ENCODE data around the gene S100Z. TPM values are rescaled to one million over a fixed set of nuclear protein-coding genes. Genes with fewer than 3 reads are reported as not detected.

S100Z gene
- polyA plus RNA-seq, 2 of the 4 experiments (the other 2 are of a cell fraction) = not detected

DNA sequence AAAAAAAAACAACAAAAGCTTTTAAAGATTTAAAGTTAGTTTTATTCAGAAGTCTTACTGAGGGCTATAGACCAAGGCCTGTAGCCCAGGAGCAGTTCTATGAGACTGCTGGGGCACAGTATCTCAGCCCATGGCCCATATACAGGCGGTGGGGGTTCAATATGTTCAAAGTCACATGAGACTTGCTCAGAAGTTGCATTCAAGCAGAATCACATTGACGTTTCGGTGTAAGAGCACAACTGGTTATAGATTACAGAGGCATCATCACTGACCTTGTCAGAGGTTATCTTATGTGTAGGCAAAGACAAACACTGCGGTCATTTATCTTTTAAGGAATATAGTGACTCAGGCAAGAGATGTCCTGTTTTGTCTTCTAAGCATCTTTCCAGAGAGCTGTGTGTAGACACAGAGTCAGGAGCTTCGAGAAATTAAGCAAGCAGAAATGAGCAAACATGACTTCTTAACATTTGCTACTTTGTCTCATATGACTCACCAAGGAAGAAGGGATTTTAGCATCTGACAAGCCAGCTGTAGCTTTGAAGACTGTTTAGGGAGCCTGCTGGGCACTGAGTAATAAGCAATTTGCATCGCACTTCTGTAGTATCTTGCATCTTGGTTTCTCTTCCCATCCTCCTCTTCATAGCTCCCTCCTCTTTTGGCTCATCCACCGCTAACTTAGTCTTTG is 43.9 kb upstream of the S100Z start (continued):
- TF ChIP-seq FOXS1 (CRISPR knock-in tag; IDR thresholded peaks at IDR 0.05) (0 out of 2 replicates have a peak, but pooled peaks have one; percentile 69), GATA3 (IDR thresholded peaks at IDR 0.05; ENCODE audit: borderline replicate concordance) (peak; percentile 100), POLR2AphosphoS2 (conservative IDR thresholded peaks at IDR 0.05; ENCODE audit: low read length) (no peak), ZC3H11A (IDR thresholded peaks at IDR 0.05) (no peak), JUNB (IDR thresholded peaks at IDR 0.05) (peak; percentile 100), HEYL (CRISPR knock-in tag; IDR thresholded peaks at IDR 0.05) (no peak)
- TF ChIP-seq, protein P1, sequence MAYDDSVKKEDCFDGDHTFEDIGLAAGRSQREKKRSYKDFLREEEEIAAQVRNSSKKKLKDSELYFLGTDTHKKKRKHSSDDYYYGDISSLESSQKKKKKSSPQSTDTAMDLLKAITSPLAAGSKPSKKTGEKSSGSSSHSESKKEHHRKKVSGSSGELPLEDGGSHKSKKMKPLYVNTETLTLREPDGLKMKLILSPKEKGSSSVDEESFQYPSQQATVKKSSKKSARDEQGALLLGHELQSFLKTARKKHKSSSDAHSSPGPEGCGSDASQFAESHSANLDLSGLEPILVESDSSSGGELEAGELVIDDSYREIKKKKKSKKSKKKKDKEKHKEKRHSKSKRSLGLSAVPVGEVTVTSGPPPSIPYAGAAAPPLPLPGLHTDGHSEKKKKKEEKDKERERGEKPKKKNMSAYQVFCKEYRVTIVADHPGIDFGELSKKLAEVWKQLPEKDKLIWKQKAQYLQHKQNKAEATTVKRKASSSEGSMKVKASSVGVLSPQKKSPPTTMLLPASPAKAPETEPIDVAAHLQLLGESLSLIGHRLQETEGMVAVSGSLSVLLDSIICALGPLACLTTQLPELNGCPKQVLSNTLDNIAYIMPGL (CRISPR knock-in tag; IDR thresholded peaks at IDR 0.05; ENCODE audit: borderline replicate concordance) = no peak

DNA sequence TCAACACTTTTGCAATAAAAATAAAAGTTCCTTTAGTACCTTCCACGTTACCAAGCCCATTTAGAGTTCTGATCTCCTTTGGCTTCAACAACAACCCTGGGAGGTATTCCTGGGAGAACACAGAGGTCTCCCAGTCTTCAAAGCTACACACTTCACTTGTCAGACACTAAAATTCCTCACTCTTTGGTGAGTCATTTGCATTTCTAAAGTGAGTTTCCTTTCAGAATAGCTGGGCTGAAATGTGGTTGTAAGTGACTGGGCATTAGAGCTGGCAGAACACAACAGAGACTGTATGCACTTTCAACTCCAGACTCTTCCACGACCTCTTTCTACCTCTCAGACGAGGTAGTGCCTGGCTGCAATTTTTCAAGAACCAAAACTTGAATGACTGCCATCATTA is 42.5 kb upstream of the S100Z start:
- Histone ChIP-seq H3K4me2 (peak overlapping the region; percentile 79), H3K4me1 (peaks cover 75% of the 10 kb centered on the region), H3K27ac (peak overlapping the region; percentile 84 to 98), H3K9me3 (no peaks in the 10 kb centered on the region), H3K4me3 (peak overlapping the region; percentile 22; the same call in 1 of the 3 replicates)
- CTCF ChIA-PET = interaction anchor here (1.0 to 5.0 kb wide), 8 partner anchors 10 to 270 kb away, joined by 3 to 33 read pairs (median 6); partner anchors contain the start of gene F2RL1
- ATAC-seq = peak in 1 of 2 experiments; percentile 0; a peak in 1 of 6 replicates
- DNase-seq (ENCODE audit: low read depth in 1 of 2, low spot score in 1 of 2) = peak in 1 of 2 experiments; percentile 73
- WGBS (ENCODE audit: missing lambda C conversion rate) = 39% methylated on average over 3 of the region's 3 CpGs
- FAIRE-seq = peak; percentile 63
- POLR2A ChIA-PET = interaction anchor here (3.6 to 5.1 kb wide), 2 partner anchors 15 to 16 kb away, joined by 48 to 218 read pairs; partner anchors contain the start of gene F2RL1
- TF ChIP-seq TFCP2L1 (CRISPR knock-in tag; IDR thresholded peaks at IDR 0.05) (peak; percentile 39; the same call in 1 of the 2 replicates), GATA3 (IDR thresholded peaks at IDR 0.05; ENCODE audit: borderline replicate concordance) (peak; percentile 43; the same call in 1 of the 2 replicates), EP300 (IDR thresholded peaks at IDR 0.05) (peak in 1 of 2 experiments; percentile 60; a peak in 1 of 5 replicates), POLR2AphosphoS2 (conservative IDR thresholded peaks at IDR 0.05; ENCODE audit: low read length) (no peak), KDM1A (IDR thresholded peaks at IDR 0.05; ENCODE audit: low read depth) (no peak), EHF (CRISPR knock-in tag; IDR thresholded peaks at IDR 0.05) (no peak), FOSB (CRISPR knock-in tag; IDR thresholded peaks at IDR 0.05) (no peak), CHD4 (IDR thresholded peaks at IDR 0.05; ENCODE audit: borderline replicate concordance) (no peak), CHD2 (IDR thresholded peaks at IDR 0.05; ENCODE audit: low read length, partially characterized antibody) (no peak), RFX5 (IDR thresholded peaks at IDR 0.05) (no peak), ZFP36 (IDR thresholded peaks at IDR 0.05; ENCODE audit: borderline replicate concordance, partially characterized antibody) (no peak), JUNB (IDR thresholded peaks at IDR 0.05) (peak; percentile 69; the same call in 1 of the 2 replicates), FOSL2 (IDR thresholded peaks at IDR 0.05) (peak; percentile 57), FOSL2 (CRISPR knock-in tag; IDR thresholded peaks at IDR 0.05) (peak; percentile 80)
- TF ChIP-seq, protein P2, sequence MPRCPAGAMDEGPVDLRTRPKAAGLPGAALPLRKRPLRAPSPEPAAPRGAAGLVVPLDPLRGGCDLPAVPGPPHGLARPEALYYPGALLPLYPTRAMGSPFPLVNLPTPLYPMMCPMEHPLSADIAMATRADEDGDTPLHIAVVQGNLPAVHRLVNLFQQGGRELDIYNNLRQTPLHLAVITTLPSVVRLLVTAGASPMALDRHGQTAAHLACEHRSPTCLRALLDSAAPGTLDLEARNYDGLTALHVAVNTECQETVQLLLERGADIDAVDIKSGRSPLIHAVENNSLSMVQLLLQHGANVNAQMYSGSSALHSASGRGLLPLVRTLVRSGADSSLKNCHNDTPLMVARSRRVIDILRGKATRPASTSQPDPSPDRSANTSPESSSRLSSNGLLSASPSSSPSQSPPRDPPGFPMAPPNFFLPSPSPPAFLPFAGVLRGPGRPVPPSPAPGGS (IDR thresholded peaks at IDR 0.05) = no peak

DNA sequence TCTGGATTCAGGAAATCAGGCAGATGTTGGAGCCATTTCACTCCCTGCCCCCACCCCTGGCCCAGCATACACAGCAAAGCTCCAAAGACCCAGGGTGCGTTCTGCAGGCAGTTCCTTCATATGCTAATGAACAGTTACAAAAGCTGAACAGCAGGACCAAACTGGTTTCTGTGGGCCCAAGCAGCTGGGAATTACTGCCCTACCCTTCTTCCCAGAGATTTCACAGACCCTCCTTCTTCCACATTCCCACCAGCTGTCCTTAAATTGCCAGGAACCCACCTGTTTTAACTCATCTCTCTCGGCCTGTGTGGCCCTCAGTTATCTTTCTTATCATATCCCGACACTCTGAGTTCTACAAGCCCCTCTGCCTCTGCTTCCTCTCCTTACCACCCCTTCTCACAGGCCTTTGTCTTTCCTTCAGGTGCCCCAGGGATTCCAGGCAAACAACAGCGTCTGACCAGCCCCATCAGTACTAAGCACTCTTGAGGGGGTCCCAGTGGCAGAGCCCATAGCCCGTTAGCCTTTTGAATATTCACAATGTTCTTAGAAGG is 41.6 kb upstream of the S100Z start:
- Histone ChIP-seq H3K4me1 (peaks cover 66% of the 10 kb centered on the region), H3K4me3 (no peak overlapping the region), H3K9me3 (no peaks in the 10 kb centered on the region), H3K27ac (peak overlapping the region; percentile 84 to 98), H3K4me2 (peak overlapping the region; percentile 79)
- ATAC-seq = no peak
- no peak for FAIRE-seq
- TF ChIP-seq FOXS1 (CRISPR knock-in tag; IDR thresholded peaks at IDR 0.05) (no peak), NR3C1 (IDR thresholded peaks at IDR 0.05) (no peak), TFCP2L1 (CRISPR knock-in tag; IDR thresholded peaks at IDR 0.05) (no peak), RARB (CRISPR knock-in tag; IDR thresholded peaks at IDR 0.05) (no peak), NFE2L2 (conservative IDR thresholded peaks at IDR 0.05; ENCODE audit: low read length) (no peak), EHF (CRISPR knock-in tag; IDR thresholded peaks at IDR 0.05) (no peak), PHF8 (IDR thresholded peaks at IDR 0.05; ENCODE audit: borderline replicate concordance, low read depth) (no peak), EHMT2 (IDR thresholded peaks at IDR 0.05; ENCODE audit: low read depth) (no peak)
- TF ChIP-seq, protein P3, sequence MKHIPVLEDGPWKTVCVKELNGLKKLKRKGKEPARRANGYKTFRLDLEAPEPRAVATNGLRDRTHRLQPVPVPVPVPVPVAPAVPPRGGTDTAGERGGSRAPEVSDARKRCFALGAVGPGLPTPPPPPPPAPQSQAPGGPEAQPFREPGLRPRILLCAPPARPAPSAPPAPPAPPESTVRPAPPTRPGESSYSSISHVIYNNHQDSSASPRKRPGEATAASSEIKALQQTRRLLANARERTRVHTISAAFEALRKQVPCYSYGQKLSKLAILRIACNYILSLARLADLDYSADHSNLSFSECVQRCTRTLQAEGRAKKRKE (CRISPR knock-in tag; IDR thresholded peaks at IDR 0.05; ENCODE audit: low read depth) = no peak
- ChIA-PET POLR2A (interaction anchor here (3.6 to 5.1 kb wide), 2 partner anchors 14 to 17 kb away, joined by 48 to 218 read pairs; partner anchors contain the start of gene F2RL1), CTCF (interaction anchor here (1.0 to 5.0 kb wide), 7 partner anchors 10 to 269 kb away, joined by 3 to 33 read pairs (median 6); partner anchors contain the start of gene F2RL1)
- DNase-seq (ENCODE audit: low read depth in 1 of 2, low spot score in 1 of 2) = no peak
- WGBS (ENCODE audit: missing lambda C conversion rate) = 84% methylated on average over 5 of the region's 5 CpGs

Data from A549 (cell line).